ENCODE measurements around the gene TRERF1.
A peak's percentile ranks its signal among the peaks of the same experiment; 100 is the strongest.

Gene TRERF1

DNA sequence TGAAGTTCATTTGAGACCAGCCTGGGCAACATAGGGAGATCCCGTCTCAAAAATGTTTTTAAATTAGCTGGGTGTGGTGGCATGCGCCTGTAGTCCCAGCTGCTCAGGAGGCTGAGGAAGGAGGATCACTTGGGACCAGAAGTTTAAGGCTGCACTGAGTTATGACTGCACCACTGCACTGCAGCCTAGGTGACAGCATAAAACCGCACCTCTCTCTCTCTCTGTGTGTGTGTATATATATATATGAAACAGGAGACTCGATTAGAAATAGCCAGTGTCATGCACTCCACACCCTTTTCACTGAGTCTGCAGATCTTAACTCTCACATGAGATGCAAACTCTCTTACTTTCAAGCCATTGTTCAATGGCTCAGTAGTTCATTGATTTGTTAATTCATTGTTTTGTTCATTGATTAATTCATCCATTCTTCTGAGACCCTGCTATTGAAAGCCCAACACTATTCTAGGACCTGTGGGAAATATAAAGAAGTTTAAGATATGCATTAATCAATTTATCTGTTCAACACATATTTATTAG is 181.7 kb downstream of the TRERF1 start:
- no peak for DNase-seq

DNA sequence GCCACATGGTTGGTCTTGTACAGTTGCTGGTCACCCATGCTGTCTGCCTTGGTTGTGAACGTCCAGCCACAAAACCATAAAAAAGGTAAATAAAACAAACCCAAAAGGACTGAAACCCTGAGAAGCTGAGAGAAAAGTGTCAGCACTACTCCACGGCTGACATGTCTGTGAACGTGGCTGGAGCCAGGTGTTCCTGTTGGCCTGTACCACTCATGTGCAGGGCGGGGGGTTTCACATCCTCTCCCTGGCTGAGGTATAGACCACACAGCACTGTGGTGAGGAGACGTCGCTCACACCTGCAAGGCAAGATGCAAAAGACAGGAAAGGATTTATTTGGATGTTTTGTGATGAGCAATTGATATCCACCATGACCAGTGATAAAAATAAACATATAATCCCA is 182.2 kb downstream of the TRERF1 start:
- no peak for DNase-seq

DNA sequence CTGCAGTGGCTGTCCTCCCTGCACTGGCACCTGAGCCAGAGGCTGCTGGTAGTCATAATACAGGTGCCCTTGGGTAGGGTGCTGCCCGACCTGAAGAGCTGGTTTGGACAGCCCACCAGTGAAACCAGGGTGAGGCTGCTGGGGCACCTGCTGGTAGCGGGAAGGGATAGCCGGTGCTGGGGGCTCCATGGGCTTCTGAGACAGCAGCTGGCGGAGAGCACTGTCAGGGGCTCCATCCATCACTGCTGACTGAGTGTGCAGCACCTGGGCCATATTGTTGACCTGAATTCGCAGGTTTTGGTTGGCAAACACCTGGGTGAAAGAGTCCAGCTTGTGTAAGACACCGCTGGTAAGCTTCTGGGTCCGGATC is 182.9 kb downstream of the TRERF1 start:
- DNase-seq: no peak

DNA sequence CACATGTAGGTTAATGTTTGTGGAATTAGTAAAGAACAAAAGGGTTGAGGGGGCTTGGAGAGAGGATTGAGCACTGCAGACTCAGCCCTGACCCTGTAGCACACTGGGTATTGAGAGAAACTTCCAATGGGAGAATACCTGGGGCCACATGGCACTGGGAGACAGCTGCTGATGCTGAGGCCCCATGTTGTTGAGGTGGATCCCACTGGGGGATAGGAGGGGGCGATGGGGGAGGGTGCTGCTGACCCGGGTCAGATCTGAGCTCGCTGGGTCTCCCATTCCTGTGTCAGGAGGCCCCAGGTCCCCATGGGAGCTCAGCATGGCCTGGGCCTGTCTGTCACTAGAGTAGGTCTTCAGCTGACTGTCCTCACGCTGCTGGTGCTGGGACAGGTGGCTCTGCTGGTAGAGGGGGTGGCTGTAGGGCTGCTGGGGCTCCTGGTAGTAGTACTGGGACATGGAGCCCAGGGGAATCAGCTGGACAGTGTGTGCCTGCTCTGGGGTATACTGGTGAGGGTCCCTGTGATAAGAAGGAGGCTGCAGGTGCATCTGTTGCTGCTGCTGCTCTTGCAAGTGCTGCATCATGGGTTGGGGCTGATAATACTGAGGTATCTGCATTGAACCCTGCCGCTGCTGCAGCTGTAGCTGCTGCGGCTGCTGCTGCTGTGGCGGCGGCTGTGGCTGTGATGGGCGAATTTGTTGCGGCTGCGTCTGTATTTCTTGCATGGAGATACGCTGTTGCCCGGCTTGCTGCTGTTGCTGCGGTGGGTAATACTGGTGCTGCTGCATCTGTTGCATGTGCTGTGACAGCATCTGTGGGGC is 183.5 kb downstream of the TRERF1 start:
- no peak for DNase-seq

DNA sequence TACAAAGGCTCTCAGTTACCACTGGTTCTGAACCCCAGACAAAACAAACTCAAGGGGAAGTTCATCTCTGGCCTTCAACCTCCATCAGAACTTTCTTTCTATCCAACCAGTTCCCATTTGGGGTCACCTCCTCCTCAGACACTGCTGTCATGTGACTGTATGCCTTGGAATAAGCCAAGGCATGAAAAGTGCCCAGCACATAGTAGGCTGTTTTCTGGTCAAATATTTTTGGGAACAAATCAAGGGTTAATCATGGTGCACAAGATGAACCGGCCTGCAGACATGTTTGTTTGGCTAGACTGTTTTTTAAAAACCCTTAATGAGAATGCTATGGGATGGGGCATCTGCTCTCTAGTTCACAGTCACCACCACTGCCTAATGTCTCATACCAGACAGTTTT is 185.2 kb downstream of the TRERF1 start:
- DNase-seq: no peak

DNA sequence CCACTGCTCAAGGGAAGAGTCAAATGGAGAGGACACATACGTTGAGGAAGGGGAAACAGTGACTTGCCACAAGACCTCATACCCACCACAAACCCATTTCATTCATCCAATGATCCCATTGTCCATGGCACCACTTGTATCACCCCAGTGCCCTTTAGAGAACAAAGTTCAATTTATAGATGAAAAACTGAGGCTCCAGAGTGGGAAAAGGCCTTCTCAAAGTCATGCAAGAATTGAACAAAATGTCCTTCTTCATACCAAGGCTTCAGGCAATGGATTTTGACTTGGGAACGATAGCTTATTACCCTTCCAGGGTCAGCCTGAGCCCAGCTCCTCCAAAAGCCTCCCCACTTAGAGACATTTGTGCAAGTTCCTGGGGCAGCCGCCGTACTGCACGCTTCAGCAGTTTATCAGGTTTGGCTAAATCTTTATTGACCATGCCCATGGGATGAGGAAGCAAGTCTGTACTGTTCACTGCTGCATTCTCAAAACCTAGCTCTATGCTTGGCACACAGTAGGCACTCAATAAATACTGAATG is 186.8 kb downstream of the TRERF1 start:
- no peak for DNase-seq

DNA sequence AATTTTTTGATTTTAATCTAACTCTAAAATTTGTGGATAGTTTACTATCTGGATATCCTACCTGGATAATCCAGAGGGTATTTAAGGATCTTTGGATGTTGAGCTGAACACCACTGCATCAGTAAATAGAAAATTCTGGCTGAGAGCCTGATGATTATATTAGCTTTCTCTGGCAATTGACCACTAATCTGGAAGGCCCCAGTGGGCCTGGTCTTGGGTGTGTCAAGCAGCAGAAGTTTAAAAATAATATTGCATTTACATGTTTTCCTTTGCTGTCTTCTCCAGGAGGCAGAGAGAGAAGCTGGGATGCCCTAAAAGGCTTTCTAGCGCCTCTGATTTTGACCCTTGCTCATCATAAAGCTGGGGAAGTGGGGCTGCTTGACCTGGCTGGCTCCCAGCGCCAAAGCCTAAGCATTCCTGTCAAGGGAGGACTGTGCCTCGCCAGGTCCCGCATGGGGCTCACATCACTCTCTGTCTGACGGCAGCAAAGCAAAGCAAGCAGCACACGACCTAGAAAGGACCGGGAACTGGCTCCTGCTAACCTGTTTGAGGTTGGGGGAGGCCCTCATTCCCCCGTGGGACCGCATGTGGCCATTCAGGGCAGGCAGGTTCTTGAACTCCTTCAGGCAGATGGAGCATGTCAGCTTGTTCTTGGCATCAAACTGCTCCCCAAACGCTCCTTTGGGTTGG is 187.4 kb downstream of the TRERF1 start:
- no peak for DNase-seq

DNA sequence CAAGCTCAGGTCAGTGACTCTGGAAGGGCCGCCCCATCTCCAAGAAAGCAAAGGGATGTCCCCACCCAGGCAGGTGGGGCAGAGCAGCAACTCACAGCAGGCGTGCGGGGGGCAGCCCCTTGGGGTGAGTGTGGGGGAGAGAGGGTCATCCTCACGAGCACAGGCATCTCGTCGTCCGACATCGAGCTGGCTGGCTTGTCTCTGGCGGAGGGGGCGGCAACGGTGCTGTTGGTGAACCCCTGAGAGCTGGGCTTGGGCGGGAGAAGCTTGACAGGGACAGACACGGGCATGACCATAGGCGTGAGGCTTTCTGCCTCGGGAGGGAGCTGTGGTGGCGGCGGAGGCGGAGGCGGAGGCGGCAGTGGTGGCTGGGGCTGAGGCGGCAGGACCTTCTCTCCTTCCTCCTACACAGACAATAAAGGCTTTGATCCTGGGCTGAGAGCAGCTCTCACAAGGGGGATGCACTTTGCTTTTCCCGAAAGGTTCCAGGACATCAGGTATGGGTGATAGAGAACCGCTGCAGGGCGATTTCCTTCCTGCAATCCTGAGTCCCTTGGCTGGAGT is 188.5 kb downstream of the TRERF1 start:
- no peak for DNase-seq

DNA sequence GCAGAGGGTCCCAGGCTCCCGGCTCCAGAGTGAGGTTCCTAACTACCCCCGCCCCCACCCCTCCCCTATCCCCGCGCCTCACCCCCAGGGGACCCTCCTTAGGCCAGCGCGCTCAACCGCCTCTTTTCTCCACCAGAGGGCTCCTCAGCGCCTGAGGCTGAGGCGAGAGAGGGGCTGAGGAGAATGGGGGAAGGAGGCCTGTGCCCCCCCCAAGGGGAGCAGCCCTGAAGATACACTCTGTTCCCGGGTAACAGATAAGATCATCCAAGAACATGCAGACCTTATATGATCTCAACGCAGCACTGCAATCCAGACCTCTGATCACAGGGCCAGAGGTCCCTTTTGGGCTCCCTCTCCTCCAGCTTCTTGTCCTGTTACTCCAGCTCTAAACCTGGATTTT is 190.8 kb downstream of the TRERF1 start:
- DNase-seq: no peak

DNA sequence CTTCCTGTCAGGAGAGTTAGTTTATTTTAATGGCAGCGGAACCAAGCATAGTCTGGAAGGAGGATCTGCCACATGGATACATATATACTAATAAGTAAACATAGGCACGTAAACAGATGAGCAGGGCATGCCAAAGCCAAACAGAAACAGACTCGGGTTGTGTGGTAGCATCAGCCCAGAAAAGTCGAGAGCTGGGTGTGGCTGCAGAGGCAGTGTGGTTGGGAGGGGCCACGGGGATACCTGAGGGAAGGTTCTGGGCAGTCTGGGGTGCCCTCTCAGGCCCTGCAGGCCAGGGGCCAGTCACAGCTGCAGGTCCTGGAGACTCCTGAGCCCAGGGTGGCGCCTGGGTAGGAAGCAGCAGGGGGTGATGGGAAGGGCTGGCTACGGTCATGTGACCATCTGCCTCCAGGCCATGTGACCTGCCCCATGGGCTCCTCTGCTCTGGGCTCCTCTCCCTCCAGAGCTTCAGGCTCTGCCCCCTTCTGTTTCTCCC is 191.3 kb downstream of the TRERF1 start:
- DNase-seq: no peak

DNA sequence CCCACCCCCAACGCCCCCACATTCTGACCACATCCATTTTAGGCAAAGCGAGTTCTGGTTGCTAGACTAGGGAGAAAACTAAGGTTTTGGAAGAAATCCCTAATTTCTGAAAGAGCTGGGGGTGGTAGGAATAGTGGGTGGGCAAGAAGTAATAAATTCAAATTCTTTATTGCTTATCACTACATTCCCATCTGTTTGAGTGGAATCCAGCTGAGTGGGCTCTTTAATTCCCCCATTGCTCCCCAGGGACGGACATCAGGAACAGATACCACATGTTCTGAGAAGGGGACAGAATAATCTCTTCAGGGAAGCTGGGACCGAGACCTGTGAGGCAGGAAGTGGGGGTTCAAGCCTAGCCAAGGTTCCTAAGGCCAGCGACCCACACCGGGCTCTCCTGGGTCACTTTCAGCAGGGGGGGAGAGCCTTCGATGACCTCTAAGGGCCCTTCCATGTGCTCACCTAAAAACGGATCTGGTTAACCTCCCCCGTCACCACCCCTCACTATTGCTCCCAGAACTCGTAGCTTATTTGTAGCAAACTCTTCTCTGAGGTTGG is 191.8 kb downstream of the TRERF1 start:
- DNase-seq: no peak

DNA sequence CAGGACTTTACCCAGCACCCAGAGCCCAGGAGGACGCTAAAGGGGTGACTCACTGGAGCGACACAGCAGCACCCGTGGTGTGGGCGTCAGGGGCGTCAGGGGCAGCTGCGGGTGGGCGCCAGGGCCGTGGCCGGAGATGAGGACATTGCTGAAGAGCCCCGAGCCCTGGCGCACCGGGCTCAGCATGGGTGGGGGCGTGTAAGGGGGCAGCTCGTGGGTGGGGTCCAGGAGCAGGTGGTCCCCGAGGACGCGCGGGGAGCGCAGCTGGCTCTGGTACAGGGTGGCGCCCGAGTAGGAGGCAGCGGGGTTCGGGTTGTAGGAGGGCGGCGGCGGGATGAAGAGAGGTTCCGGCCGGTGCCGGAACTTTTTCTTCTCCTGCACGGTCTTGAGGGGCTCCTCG is 192.4 kb downstream of the TRERF1 start:
- DNase-seq: no peak

DNA sequence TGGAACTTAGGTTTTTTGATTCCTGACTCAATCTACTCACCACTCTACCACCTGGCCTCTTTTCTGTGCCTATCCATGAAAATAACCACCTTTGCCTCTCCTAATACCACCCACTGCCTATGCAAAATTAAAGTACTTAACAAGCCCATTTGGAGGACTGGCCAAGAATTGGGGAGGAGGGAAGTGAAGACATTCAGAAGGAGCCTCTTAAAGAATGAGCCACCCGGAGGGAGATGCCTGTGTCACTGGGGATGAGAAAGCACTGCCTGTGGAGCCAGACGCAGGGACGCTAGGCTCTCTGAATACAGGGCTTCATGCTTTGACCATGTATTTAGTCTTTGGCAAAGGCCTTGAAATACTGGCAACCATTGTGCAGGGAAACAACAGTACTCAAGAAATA is 194.1 kb downstream of the TRERF1 start:
- DNase-seq: no peak

DNA sequence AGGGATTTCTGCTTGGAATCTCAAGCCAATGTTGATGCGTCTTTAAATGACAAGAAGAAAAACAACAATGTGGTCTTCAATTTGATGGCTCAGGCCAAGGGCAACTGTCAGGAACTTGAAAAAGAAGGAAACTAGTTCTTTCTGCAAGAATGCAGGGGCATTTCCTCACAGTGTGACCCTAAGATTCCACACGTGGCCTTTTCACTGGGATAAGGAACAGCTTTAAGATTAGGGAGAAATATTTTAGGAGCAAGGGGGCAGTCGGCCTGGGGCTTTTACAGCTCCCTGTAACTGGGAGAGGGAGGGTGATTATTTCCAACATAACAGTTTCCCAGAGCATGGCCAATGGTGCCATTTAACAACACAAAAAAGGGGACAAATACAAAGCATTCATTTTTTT is 194.7 kb downstream of the TRERF1 start:
- DNase-seq: no peak

DNA sequence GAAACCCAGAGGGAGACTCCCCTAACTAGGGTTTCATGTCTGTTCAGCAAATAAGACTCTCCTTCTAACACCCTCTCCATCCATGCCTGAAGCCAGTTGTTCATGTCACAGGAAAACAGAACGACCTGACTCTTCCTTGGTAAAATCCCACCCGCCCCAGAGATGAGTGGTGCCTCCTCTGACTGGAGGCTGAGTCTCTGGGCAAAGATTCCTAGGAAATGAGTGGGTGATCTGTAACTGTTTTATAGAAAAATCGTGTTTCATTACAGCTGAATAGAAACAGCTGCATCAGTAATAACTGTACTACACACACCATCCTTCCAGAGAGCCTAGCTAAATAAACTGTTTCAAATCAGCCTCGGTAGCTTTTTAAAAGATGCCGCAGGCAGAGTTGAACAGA is 196.7 kb downstream of the TRERF1 start:
- no peak for DNase-seq

DNA sequence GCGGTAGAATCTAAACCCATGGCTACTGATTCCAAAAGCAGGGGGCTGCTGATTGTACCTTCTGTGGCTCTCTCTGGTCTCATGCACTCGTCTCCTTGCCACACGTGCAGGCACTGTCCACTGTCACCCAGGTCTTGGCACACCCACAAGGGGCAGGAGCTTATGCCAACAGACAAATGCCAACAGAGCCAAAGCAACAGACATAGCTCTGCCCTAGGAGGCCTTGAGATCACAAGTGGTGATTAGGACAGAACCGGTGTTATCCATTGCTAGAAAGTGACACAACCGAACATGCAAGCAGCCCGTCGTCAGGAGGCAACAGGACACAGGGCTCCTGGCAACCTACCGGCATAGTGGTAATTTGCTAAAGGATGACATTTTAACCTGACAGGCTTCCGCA is 197.2 kb downstream of the TRERF1 start:
- DNase-seq: no peak

DNA sequence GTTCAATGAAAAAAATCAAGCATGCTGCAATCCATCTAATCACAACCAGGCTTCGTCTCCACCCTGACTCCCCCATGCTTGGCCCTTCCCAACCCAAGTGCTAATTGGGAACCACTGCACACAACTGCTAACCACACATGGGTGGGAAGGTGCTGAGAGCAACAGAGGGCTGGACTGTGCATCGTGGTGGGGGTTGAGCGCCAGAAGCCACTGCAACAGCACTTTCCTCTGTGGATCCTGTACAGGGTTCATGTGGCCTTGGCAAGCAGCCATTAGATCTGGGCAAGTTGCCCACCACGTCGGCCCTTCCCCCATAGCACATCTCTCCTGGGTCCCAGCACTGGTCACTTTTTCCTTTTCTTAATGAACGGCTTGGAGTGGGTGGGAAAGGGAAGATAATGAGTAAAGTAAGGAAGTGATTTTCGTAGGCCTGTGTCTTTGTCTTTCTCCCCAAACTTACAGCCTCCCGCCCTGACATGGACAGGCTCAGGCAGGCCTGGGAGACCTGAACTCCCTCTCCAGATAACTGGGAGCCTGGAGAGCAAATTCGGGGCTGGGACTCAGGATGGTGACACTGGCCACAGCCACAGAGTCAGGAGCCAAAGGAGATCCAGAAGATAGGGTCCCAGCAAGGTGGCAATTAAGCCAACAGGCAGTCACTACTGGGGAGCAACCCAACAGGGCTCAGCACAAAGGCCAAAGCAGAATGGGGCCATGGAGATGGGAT is 199.7 kb downstream of the TRERF1 start:
- peak; percentile 31 to 33 for DNase-seq

DNA sequence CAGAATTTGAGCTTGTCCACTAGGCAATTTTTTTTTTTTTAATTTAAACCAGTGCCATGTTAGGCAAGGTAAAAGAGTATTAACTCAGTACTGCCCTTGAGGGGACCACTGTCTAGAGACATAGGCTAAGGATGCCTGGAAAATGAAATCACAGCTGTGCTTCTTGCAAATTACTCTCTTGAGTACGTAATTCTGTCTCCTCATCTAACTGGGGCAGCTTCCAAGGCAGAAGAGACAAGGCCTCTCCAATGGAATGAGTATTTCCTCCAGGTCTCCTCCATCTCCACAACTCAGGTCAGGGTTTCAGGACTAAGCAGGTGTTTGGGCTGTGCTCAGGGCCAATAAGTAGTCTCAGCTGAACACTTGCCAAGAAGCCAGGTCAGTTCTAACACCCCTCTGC is 200.2 kb downstream of the TRERF1 start:
- DNase-seq: no peak

DNA sequence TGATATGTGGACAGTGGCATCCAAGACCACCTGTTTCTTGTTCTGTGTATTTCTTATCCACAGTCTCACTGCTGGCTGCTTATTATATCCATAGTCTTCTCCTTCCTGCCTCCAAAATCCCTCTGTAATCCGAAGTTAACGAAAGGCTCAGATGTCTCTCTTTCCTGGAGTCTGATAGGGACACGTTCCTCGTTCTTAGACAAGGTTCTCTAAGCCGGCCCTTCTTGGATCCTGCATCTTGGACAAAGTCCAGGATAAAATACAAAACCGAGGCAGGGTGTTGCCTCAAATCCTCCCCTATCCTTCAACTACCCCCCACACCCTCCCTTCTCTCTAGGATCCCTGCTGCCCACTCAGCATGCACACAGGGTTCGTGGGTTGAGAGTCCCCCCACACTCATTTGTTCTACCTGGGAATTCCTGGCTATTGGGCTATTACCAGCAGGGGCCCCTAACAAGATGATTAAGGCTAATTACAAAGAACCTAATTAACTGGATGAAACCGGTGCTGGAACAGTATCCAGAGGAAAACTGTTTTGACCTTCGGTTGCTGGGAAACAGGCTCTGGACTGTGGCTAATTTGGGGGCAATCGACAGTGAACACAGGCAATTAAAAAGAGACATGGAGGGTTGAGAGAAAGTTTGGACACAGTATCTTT is 201.3 kb downstream of the TRERF1 start:
- no peak for DNase-seq

DNA sequence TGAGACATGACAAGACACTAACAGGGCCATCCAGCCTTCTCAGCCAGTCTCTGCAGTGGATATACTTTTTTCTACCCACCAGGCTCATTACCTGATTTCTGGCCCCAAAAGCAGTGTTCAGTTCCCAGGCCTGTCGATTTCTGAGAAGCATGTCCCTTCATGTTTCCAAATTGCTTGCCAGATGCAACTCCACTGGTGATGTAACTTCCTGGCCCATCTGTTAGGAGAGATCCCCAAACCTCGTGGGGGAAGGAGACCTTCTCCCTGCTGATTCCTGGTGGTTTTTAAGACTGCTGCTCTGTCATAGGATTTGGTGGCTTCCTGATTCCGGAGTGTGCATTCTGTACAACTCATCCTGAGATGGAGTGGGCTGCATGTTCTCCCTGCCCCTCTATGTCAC is 202.4 kb downstream of the TRERF1 start:
- no peak for DNase-seq

DNA sequence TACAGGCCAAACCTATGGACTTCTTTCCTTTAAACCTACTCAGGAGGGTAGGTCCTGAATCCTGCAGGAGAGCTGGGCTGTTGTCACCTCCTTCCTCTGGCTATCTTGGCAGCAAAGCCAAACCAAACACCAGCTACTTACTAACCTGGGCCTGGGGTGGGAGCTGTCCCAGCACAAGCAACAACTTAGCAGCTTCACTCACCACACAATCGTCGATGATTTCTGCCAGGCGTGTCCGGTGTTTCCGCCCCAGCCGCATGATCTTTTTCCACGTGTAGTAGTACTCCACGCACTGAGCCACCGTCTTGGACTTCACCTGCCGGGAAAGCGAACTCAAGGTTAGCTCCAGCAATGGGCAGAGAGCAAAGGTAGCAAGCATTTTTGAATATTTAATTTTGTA is 208.7 kb downstream of the TRERF1 start:
- DNase-seq: no peak

DNA sequence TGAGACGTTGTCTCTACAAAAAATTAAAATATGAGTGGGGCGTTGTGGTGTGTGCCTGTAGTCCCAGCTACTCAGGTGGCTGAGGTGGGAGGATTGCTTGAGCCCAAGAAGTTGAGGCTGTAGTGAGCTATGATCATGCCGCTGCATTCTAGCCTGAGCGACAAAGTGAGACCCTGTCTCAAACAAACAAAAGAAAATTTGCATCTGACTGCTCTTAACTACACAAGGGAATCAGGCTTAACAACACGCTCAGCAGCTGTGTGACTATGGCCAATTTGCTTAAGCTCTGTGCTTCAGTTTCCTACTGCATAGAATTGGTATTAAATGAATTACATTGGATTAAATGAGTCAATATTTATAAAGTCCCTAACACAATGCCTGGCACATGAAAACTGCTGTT is 209.8 kb downstream of the TRERF1 start:
- DNase-seq: no peak
